ENCODE results near the gene CAMKMT. TPM values are rescaled to one million over a fixed set of nuclear protein-coding genes. Genes with fewer than 3 reads are reported as not detected.

The CAMKMT gene
- total and polyA plus RNA-seq, 2 experiments from 2014 or later, result 26.5 to 29.5 TPM

- peak; percentile 4 for DNase-seq (ENCODE audit: low spot score)
- peak; percentile 58 for ATAC-seq
Observed at GRCh38 chr2:44615950-44616518, 254.3 kb downstream of the CAMKMT start.

More at GRCh38 chr2:44615950-44616518, 254.3 kb downstream of the CAMKMT start:
- no peak overlapping the region for H3K4me3 Mint-ChIP-seq
- H3K27me3 ChIP-seq (ENCODE audit: insufficient read depth), result no peaks in the 10 kb centered on the region
- no peaks in the 10 kb centered on the region for H3K36me3 Mint-ChIP-seq (ENCODE audit: low read depth)
- no peak overlapping the region for H3K27ac Mint-ChIP-seq
- H3K36me3 ChIP-seq (ENCODE audit: insufficient read depth), result no peaks in the 10 kb centered on the region
- H3K4me3 ChIP-seq, result no peak overlapping the region
- H3K4me1 Mint-ChIP-seq, result no peaks in the 10 kb centered on the region
- peaks cover 13% of the 10 kb centered on the region for H3K4me1 ChIP-seq (ENCODE audit: insufficient read depth)
- peaks cover 1% of the 10 kb centered on the region for H3K27me3 Mint-ChIP-seq (ENCODE audit: insufficient read depth, low read depth, poor library complexity)
- no peak overlapping the region for H3K27ac ChIP-seq (ENCODE audit: low read depth)
- no peaks in the 10 kb centered on the region for H3K9me3 Mint-ChIP-seq
- no peak overlapping the region for H3K4me2 ChIP-seq
- no peaks in the 10 kb centered on the region for H4K20me1 ChIP-seq (replicated peaks; ENCODE audit: insufficient read depth)
- H3K79me2 ChIP-seq (replicated peaks; ENCODE audit: insufficient read depth), result no peaks in the 10 kb centered on the region
- H3F3A ChIP-seq (replicated peaks; ENCODE audit: low read depth), result no peaks in the 10 kb centered on the region
- H2AFZ ChIP-seq, result no peak overlapping the region
- TF ChIP-seq ZNF331 (CRISPR knock-in tag; IDR thresholded peaks at IDR 0.05; ENCODE audit: low read depth) (no peak), POLR2AphosphoS5 (IDR thresholded peaks at IDR 0.05; ENCODE audit: low read depth) (no peak), CREB1 (CRISPR knock-in tag; IDR thresholded peaks at IDR 0.05; ENCODE audit: low read depth) (no peak), JUNB (IDR thresholded peaks at IDR 0.05; ENCODE audit: unreplicated experiment) (no peak), EZH2 (IDR thresholded peaks at IDR 0.05; ENCODE audit: low read depth, unreplicated experiment) (no peak), NANOG (IDR thresholded peaks at IDR 0.05; ENCODE audit: borderline replicate concordance) (no peak), ETS1 (IDR thresholded peaks at IDR 0.05) (no peak), STAT1 (IDR thresholded peaks at IDR 0.05; ENCODE audit: unreplicated experiment) (no peak), CTCF (conservative IDR thresholded peaks at IDR 0.05; ENCODE audit: low read depth in 2 of 2) (no peak), EZH2phosphoT487 (IDR thresholded peaks at IDR 0.05; ENCODE audit: unreplicated experiment) (no peak), ZNF114 (CRISPR knock-in tag; IDR thresholded peaks at IDR 0.05) (no peak), ZNF462 (CRISPR knock-in tag; IDR thresholded peaks at IDR 0.05) (no peak)
- TF ChIP-seq, protein P1, sequence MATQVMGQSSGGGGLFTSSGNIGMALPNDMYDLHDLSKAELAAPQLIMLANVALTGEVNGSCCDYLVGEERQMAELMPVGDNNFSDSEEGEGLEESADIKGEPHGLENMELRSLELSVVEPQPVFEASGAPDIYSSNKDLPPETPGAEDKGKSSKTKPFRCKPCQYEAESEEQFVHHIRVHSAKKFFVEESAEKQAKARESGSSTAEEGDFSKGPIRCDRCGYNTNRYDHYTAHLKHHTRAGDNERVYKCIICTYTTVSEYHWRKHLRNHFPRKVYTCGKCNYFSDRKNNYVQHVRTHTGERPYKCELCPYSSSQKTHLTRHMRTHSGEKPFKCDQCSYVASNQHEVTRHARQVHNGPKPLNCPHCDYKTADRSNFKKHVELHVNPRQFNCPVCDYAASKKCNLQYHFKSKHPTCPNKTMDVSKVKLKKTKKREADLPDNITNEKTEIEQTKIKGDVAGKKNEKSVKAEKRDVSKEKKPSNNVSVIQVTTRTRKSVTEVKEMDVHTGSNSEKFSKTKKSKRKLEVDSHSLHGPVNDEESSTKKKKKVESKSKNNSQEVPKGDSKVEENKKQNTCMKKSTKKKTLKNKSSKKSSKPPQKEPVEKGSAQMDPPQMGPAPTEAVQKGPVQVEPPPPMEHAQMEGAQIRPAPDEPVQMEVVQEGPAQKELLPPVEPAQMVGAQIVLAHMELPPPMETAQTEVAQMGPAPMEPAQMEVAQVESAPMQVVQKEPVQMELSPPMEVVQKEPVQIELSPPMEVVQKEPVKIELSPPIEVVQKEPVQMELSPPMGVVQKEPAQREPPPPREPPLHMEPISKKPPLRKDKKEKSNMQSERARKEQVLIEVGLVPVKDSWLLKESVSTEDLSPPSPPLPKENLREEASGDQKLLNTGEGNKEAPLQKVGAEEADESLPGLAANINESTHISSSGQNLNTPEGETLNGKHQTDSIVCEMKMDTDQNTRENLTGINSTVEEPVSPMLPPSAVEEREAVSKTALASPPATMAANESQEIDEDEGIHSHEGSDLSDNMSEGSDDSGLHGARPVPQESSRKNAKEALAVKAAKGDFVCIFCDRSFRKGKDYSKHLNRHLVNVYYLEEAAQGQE (IDR thresholded peaks at IDR 0.05; ENCODE audit: unreplicated experiment), result no peak
- H3K9me2 ChIP-seq (ENCODE audit: insufficient read depth), result no peaks in the 10 kb centered on the region

Measured in GM23338 (cell line).